OCI-M1 (cell line): ENCODE measurements around the gene EXOSC9.

ENCODE experiments used
- DNase-seq: peaks from one replicate; lab custom pipeline; 2025; lab: John Stamatoyannopoulos, UW

EXOSC9 gene

GRCh38 chr4:121789455-121789854 is 11.7 kb upstream of the EXOSC9 start:
- DNase-seq, result no peak

DNA sequence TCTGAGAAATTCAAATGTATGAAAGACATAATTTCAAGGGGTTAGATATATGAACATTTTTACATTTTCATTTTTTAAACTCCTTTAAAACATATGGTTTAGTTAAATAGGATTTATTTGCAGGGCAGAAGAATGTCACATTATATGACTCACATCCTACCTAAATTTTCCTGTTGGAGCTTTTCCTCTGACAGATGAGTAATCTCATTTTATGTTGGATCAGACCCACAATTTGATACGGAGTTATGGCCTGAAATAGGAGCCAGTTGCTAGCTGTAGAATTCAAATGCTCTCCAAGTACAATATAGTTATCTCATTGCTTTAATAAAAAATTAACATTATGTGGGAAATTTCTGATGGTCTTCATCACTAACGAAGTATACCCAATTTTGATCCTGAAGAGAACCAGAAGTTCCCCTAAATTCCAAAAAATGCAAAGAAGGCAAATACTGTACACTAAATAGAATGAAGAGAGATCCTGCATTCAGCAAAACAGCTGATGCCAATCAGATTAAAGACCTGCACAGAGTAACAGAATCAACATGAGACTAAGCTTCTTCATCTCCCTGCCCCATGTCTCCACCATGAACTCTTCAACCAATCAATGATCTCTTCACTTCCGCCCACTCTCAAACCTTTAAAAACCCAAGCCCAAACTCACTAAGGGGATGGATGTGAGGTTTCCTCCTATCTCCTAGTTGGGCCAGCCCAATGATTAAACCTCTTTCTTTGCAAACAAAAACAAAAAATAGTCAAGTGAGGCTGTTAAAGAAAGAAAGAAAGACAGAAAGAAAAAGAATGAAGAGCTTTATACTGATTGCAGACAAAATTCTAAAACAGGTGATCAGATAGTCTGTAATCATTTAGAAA is 10.9 kb upstream of the EXOSC9 start:
- peak; percentile 67 for DNase-seq

DNA sequence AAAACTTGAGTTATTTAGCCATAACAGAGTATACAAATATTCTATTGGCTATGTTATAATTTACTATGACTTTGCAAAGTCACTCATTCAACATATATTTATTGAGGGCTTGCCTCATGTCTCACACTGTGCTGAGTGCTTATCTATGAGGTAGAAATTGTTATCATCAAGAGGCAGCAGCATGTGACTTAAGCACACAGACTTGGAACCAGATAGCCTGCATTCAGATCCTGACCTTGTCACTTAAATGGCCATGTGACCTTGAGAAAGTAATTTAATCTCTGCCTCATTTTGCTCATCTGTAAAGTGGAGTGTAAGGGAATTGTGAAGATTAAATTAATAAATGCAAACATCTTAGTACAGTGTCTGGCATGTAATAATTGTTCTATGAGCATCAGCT is 10.1 kb upstream of the EXOSC9 start:
- DNase-seq, result peak; percentile 88

DNA sequence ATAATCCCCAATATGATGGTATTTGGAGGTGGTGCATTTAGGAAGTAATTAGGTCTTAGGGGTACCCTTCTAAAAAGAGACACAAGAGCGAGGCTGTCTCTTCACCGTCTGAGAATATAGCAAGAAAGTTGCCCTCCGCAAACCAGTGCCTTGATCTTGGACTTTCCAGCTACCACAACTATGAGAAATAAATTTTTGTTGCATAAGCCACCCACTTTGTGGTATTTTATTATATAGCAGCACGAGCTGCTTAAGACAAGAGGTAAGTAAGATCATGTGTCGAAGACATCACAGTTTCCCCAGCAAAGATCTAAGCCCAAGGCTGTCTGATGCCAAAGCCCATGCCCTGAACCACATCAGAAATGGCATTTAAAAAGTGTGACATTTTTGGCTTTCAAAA is 9.6 kb upstream of the EXOSC9 start:
- DNase-seq, result no peak

DNA sequence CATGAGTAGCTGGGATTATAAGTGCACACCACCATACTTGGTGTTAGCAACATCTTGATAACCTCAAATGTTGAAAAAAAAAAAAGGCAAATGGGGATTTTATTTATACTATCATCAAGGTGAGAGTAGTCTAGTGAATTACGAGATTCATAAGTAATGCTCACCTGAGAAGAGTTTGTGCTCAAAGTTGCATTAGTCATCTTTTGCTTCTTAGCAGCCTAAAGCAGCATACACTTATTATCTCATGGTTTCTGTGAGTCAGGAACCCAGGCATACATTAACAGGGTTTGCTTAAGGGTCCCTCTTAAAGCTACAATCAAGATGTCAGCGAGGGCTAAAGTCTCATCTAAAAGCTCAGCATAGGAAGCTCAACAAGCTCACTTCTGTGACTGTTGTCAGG is 8.2 kb upstream of the EXOSC9 start:
- no peak for DNase-seq

- DNase-seq, result peak; percentile 92
Observed at GRCh38 chr4:121794505-121795188, 6.5 kb upstream of the EXOSC9 start.

DNA sequence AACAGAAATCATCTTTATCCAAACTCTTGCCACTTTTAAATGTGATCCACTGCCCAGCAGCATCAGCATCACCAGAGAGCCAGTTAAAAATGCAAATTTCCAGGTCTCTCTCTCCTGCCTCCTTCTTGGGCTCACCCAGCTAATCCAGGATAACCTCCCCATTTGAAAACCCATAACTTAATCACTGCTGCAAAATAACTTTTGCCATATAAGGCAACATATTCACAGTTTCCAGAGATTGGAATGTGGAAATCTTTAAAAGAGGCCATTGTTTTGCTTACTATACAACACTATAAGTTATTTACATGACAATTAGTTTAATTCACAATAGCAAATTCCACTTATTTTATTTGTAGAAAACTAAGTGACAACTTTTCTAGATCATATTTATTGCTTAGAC is 4.8 kb upstream of the EXOSC9 start:
- no peak for DNase-seq

DNA sequence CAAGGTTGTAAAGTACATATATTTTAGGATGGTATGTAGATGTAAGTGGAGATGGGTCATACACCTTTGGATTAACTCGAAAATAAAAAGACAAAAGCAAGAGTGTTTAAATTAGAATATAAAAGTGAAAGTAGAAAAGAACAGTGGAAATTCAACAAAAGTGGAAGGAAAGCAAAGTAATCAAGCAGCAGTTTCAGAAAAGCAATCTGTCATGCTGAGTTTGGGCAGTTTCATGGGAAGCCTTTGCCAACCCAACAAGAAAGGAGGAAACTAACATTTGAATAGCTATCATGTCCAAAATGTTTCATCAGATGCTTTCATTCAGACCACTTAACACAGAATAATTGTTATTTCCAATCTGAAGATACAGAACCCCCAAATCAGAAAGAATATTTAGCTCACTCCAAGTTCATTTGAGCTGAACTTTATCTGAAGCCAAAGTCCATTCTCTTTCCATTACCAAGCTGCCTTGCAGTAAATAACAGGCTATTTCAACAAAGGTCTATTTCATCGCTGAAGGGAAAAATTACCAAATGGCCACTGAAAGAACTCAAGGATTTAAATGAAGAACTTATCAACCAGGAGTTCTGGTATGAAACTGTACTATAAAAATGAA is 1.8 kb upstream of the EXOSC9 start:
- peak; percentile 62 for DNase-seq

- peak; percentile 53 for DNase-seq
Observed at GRCh38 chr4:121799867-121800501, 1.1 kb upstream of the EXOSC9 start.

DNA sequence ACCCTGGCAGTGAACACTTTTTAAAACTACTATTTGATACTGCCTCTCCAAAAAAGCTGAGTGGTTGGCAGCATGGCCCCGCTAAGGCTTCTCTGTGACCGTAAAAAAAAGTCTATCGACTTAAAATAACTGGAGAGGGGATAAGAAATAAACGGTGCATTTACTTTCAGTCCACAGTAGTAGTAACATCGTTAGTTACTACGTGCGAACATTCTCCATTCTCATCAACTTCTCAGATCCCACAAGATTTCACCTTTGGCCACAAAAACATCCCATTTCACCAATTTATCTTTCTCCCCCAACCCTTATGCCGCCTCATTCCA is 524 bp upstream of the EXOSC9 start:
- DNase-seq, result no peak

- no peak for DNase-seq
Observed at GRCh38 chr4:121801715-121802075, 572 bp downstream of the EXOSC9 start.

DNA sequence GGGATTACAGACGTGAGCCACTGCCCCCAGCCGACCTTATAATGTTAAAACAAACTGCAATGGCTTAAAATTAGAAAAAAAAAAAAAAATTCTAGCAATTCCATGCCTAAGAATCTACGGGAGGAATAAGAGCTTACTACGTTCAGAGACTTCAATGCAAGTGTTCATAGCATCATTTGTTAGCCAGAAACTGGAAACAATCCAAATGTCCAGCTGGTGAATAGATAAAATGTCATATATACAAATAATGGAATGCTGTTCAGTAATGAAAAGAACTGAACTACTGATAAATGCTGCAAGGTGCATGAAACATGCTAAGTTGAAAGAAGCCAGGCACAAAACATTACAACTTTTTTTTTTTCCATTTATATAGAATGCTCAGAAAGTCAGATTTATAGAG is 5.3 kb downstream of the EXOSC9 start:
- DNase-seq, result no peak

DNA sequence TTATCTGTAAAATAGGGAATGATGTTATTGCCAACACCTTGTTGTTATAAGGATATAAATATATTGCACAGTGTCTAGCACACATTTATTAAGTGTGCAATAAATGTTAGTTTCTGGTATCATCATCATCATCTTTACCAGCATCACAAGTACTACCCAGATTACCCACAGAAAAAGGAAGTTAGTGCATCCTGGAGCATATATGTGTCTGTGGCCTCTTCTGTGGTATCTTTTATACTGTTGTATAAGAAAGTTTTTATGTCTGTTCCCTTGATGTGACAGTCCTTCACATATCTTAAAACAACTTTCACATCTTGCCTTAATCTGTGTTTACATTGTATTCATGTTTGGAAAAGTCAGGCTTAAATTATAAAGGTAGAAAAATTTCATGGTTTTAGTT is 10.0 kb downstream of the EXOSC9 start:
- DNase-seq, result no peak

- DNase-seq, result no peak
Observed at GRCh38 chr4:121814756-121815155, 13.6 kb downstream of the EXOSC9 start.

- no peak for DNase-seq
Observed at GRCh38 chr4:121817006-121817405, 15.9 kb downstream of the EXOSC9 start.

DNA sequence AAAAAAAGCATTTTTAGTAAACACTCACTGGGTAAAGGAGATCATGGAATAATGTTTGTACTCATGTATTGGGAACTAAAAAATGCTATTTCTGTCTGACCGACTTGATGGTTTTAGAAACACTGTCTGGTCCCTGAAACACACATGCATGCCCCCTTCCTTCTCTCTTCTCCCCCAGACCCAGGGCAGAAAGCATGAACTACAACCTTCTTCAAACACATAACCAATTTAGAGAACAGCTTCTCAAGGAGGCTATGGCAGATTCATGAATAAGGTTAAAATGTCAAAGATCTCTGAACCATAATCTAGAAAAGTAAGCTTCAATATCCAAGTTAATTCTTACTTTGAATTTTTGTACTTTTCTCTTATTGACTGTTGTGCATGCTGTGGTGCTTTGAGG is 16.6 kb downstream of the EXOSC9 start:
- DNase-seq, result no peak

GRCh38 chr4:121818215-121818614 is 17.1 kb downstream of the EXOSC9 start:
- no peak for DNase-seq

DNA sequence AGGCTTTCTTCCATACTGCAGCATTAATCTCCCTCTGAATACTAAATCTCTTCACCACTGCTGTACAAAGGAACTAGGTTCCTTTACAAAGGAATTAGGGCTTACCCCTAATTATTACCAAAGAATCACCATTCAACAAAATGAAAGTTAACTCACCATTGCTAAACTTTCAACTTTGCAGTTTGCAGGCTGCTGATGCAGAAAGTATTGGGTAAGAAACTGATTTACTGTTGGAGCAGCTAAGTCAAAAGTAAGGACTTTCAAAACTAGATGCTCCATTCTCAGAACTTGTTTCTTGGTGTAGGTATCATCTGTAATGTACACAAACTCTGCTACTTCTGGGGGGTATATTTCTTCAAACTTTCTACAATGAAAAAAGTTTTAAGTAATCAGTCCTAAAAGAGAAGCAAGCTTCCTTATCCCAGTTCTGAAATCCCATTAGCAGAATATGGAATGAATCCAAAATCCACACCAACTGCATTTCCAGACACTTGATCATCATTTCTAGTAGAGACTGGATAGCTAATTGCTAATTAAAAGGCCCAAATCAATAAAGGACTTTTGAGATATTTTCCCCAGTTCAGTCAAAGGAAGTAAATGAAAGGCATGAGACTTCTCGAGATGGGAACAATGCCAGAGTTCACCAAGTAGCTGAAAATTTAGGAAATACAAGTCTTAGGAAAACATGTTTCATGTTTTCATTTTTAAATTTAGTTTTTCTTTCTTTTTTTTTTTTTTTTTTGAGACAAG is 18.3 kb downstream of the EXOSC9 start:
- DNase-seq, result no peak

DNA sequence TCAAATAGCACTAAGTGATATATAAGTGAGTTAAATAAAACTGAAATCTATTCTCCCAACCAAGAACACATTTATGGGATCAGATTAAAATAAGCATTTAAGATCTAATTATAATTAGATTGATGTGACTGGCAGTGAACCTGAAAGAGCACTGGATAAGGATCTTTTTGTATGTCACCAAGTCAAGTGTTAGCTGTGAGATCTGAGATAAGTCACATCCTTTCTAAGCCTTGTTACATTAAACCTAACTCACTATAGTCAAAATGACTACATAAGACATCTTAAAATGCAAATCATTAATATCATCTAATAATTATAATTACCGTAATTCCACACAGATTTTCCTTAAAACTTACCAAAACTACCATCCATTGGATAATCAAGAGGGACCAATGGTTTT is 20.9 kb downstream of the EXOSC9 start:
- DNase-seq, result no peak

GRCh38 chr4:121822796-121823504 is 21.8 kb downstream of the EXOSC9 start:
- peak; percentile 82 for DNase-seq

DNA sequence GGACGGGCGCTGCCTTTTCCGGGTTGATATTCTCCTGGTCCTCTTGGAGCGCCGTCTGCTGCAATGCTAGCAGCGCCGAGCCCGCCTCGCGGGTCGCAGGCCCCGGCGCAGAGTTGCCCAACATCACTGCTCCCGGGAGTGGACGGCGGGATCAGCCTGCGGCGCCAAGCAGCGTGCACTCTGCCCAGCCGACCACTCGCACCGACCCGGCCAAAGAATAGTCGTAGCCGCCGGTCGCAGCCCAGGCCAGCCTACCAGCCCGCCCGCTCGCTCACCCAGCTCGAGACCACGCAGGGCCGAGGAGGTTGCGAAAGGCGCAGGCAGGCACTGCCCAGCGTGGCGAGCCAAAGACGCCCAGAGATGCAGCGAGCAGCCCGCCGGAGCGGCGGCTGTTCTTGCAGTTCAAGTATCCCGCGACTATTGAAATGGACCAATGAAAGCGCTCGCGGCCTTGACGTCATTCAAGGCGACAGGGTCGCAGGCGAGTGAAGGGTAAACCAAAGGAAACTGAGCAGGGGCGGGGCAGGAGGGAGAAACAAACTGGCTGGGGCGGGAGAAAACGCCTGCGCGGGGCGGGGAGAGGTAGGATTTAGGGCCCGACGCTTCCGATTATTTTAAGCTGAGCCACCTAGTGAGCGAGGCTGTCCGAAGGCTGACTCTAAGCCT is 22.5 kb downstream of the EXOSC9 start, which contains the start of gene CCNA2:
CCNA2 (minus strand) TSS at position 379 of the 666 bp plus-strand sequence; CDS start at position 124, 255 bp downstream.
- DNase-seq, result peak; percentile 98
